Keratinocyte (primary cell): ENCODE measurements around the gene FMNL2.

Experiments
- EZH2 ChIP-seq: IDR thresholded peaks from one replicate; pipeline ENCODE4 v1.6.1; 2012; ENCODE audit warnings: inconsistent platforms, mild to moderate bottlenecking, low read length, moderate library complexity
- TF ChIP-seq, protein P1 (sequence below), 3 experiments: IDR thresholded peaks in 1 of 3; conservative IDR thresholded peaks in 1 of 3; optimal IDR thresholded peaks in 1 of 3; 2 replicates in 2 of 3; 3 replicates in 1 of 3; pipeline versions ENCODE3 to v1.5.1; 2011; ENCODE audit warnings: low read length in 3 of 3, mild to moderate bottlenecking in 3 of 3, moderate library complexity in 2 of 3, control low read depth in 1 of 3, inconsistent platforms in 1 of 3; ENCODE audit not compliant: insufficient read depth in 2 of 3; ENCODE audit errors: extremely low read depth in 1 of 3

DNA sequence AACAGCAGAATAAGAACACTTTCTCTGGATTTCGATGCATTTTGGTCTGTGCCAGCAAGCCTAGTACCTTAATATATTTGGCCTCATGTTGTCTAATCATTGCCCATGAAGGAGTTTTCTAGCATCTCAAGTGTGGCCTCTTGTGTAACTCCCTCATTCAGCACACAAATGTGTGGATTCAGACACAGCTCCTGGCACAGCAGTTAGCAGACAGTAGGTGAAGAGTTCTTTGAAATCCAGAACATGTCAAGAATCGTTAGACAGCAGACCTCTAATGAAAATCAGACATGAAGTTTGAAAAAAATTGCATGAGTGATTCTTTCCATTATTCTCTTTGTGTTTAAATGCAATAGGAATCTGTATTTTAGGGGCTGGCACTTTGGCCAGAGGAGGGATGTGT, 177.0 kb downstream of the FMNL2 start:
- no peak for TF ChIP-seq EZH2
- TF ChIP-seq, protein P1, sequence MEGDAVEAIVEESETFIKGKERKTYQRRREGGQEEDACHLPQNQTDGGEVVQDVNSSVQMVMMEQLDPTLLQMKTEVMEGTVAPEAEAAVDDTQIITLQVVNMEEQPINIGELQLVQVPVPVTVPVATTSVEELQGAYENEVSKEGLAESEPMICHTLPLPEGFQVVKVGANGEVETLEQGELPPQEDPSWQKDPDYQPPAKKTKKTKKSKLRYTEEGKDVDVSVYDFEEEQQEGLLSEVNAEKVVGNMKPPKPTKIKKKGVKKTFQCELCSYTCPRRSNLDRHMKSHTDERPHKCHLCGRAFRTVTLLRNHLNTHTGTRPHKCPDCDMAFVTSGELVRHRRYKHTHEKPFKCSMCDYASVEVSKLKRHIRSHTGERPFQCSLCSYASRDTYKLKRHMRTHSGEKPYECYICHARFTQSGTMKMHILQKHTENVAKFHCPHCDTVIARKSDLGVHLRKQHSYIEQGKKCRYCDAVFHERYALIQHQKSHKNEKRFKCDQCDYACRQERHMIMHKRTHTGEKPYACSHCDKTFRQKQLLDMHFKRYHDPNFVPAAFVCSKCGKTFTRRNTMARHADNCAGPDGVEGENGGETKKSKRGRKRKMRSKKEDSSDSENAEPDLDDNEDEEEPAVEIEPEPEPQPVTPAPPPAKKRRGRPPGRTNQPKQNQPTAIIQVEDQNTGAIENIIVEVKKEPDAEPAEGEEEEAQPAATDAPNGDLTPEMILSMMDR (optimal IDR thresholded peaks at IDR 0.05 in 1 of 3, IDR thresholded peaks at IDR 0.05 in 1 of 3, conservative IDR thresholded peaks at IDR 0.05 in 1 of 3; ENCODE audit: extremely low read depth in 1 of 3, insufficient read depth in 2 of 3, low read length in 3 of 3): no peak
